GM19467 (cell line): ENCODE data around the gene FBXL17.

Source experiments
- ATAC-seq: cut with Tn5 transposase; IDR thresholded peaks from one replicate; pipeline ENCODE4 v1.9.1; 2021; ENCODE audit warnings: mild to moderate bottlenecking, moderate library complexity; ENCODE audit not compliant: unreplicated experiment

The FBXL17 gene

GRCh38 chr5:108024986-108025385 is 356.9 kb downstream of the FBXL17 start:
- no peak for ATAC-seq

- no peak for ATAC-seq
Observed at GRCh38 chr5:108016101-108016500, 365.8 kb downstream of the FBXL17 start.

- ATAC-seq = no peak
Observed at GRCh38 chr5:108006791-108007190, 375.1 kb downstream of the FBXL17 start.

GRCh38 chr5:108003178-108003577 is 378.7 kb downstream of the FBXL17 start:
- ATAC-seq = peak; percentile 94

GRCh38 chr5:108001222-108001621 is 380.7 kb downstream of the FBXL17 start:
- ATAC-seq = no peak

- no peak for ATAC-seq
Observed at GRCh38 chr5:107997338-107997980, 384.4 kb downstream of the FBXL17 start.

- ATAC-seq = no peak
Observed at GRCh38 chr5:107993341-107993740, 388.6 kb downstream of the FBXL17 start.

- ATAC-seq = no peak
Observed at GRCh38 chr5:107990881-107991810, 390.8 kb downstream of the FBXL17 start.

GRCh38 chr5:107985144-107985543 is 396.8 kb downstream of the FBXL17 start:
- ATAC-seq = no peak

- no peak for ATAC-seq
Observed at GRCh38 chr5:107982703-107983425, 399.0 kb downstream of the FBXL17 start.

- no peak for ATAC-seq
Observed at GRCh38 chr5:107980923-107981692, 400.8 kb downstream of the FBXL17 start.

- no peak for ATAC-seq
Observed at GRCh38 chr5:107979900-107980299, 402.0 kb downstream of the FBXL17 start.

GRCh38 chr5:107979291-107979690 is 402.6 kb downstream of the FBXL17 start:
- no peak for ATAC-seq

GRCh38 chr5:107977550-107978071 is 404.3 kb downstream of the FBXL17 start:
- ATAC-seq = no peak

GRCh38 chr5:107975568-107975967 is 406.3 kb downstream of the FBXL17 start:
- no peak for ATAC-seq

GRCh38 chr5:107971846-107972245 is 410.1 kb downstream of the FBXL17 start:
- no peak for ATAC-seq

- ATAC-seq = no peak
Observed at GRCh38 chr5:107969847-107970246, 412.1 kb downstream of the FBXL17 start.

- ATAC-seq = no peak
Observed at GRCh38 chr5:107968998-107969397, 412.9 kb downstream of the FBXL17 start.

GRCh38 chr5:107968406-107968843 is 413.5 kb downstream of the FBXL17 start:
- no peak for ATAC-seq

- no peak for ATAC-seq
Observed at GRCh38 chr5:107966201-107966600, 415.7 kb downstream of the FBXL17 start.
